Measurements from ENCODE around the gene NFAT5. TPM values are rescaled to one million over a fixed set of nuclear protein-coding genes. Genes with fewer than 3 reads are reported as not detected.

Gene NFAT5
- total RNA-seq, 2 experiments from 2014 or later = 6.7 to 29.7 TPM

- ChIA-PET CTCF (ENCODE audit: unreplicated experiment) (no interaction called here), POLR2A (no interaction called here)
- H3K79me2 ChIP-seq (ENCODE audit: insufficient read depth, low read depth, low read length) = no peaks in the 10 kb centered on the region; the same call in 1 of the 2 replicates
- no peaks in the 10 kb centered on the region for H4K20me1 ChIP-seq (ENCODE audit: insufficient read depth, low read length)
- intact Hi-C loops (cut with micrococcal nuclease; ENCODE audit: unreplicated experiment) = no loop called here
- no peaks in the 10 kb centered on the region for H3K9me3 ChIP-seq (ENCODE audit: low read length)
- BruUV-seq (replicated peaks) = no TSS peak
- no peak overlapping the region for H3K27ac ChIP-seq (ENCODE audit: low read depth, low read length, poor library complexity, severe bottlenecking)
- H2AFZ ChIP-seq (ENCODE audit: low read length) = no peak overlapping the region
- H3K4me2 ChIP-seq (ENCODE audit: low read length) = no peak overlapping the region
- no peak for TF ChIP-seq CTCF (conservative IDR thresholded peaks at IDR 0.05; ENCODE audit: low read length)
- TF ChIP-seq EZH2phosphoT487 (IDR thresholded peaks at IDR 0.05; ENCODE audit: borderline replicate concordance, low read depth, low read length) = no peak
- no peaks in the 10 kb centered on the region for H3K4me1 ChIP-seq (ENCODE audit: insufficient read depth, low read length, poor library complexity, severe bottlenecking)
- DNase-seq (ENCODE audit: low spot score) = no peak
- H3K9me2 ChIP-seq (ENCODE audit: insufficient read depth, low read length) = no peaks in the 10 kb centered on the region
- H3K4me3 ChIP-seq (ENCODE audit: low read depth, low read length, poor library complexity, severe bottlenecking) = no peak overlapping the region
- H3K36me3 ChIP-seq (ENCODE audit: insufficient read depth, low read length) = peaks cover 98% of the 10 kb centered on the region
Observed at GRCh38 chr16:69744363-69745231, 178.8 kb downstream of the NFAT5 start.

GRCh38 chr16:69745232-69745612 lies 179.5 kb downstream of the NFAT5 start:
- peaks cover 98% of the 10 kb centered on the region for H3K36me3 ChIP-seq (ENCODE audit: insufficient read depth, low read length)
- H3K4me3 ChIP-seq (ENCODE audit: low read depth, low read length, poor library complexity, severe bottlenecking) = no peak overlapping the region
- H4K20me1 ChIP-seq (ENCODE audit: insufficient read depth, low read length) = no peaks in the 10 kb centered on the region
- H3K9me3 ChIP-seq (ENCODE audit: low read length) = no peaks in the 10 kb centered on the region
- no peak for DNase-seq (ENCODE audit: low spot score)
- intact Hi-C loops (cut with micrococcal nuclease; ENCODE audit: unreplicated experiment) = no loop called here
- no peaks in the 10 kb centered on the region for H3K4me1 ChIP-seq (ENCODE audit: insufficient read depth, low read length, poor library complexity, severe bottlenecking)
- no peak overlapping the region for H3K27ac ChIP-seq (ENCODE audit: low read depth, low read length, poor library complexity, severe bottlenecking)
- H3K79me2 ChIP-seq (ENCODE audit: insufficient read depth, low read depth, low read length) = peaks cover under 1% of the 10 kb centered on the region; the same call in 1 of the 2 replicates
- CTCF ChIA-PET (ENCODE audit: unreplicated experiment) = interaction anchor here (0.9 kb wide), 1 partner anchor 9 kb away, joined by 3 read pairs; no protein-coding TSS in a partner anchor
- POLR2A ChIA-PET = interaction anchor here (0.8 kb wide), 1 partner anchor 13 kb away, joined by 5 read pairs; no protein-coding TSS in a partner anchor
- H3K4me2 ChIP-seq (ENCODE audit: low read length) = no peak overlapping the region
- no peak overlapping the region for H2AFZ ChIP-seq (ENCODE audit: low read length)
- TF ChIP-seq EZH2phosphoT487 (IDR thresholded peaks at IDR 0.05; ENCODE audit: borderline replicate concordance, low read depth, low read length) (no peak), CTCF (conservative IDR thresholded peaks at IDR 0.05; ENCODE audit: low read length) (no peak)
- no peaks in the 10 kb centered on the region for H3K9me2 ChIP-seq (ENCODE audit: insufficient read depth, low read length)
- no TSS peak for BruUV-seq (replicated peaks)

GRCh38 chr16:69745959-69746358 lies 180.2 kb downstream of the NFAT5 start:
- H3K9me3 ChIP-seq (ENCODE audit: low read length) = no peaks in the 10 kb centered on the region; the same call in 1 of the 2 replicates
- H3K9me2 ChIP-seq (ENCODE audit: insufficient read depth, low read length) = no peaks in the 10 kb centered on the region
- POLR2A ChIA-PET = interaction anchor here (0.8 kb wide), 1 partner anchor 14 kb away, joined by 5 read pairs; no protein-coding TSS in a partner anchor
- TF ChIP-seq EZH2phosphoT487 (IDR thresholded peaks at IDR 0.05; ENCODE audit: borderline replicate concordance, low read depth, low read length) = no peak
- no peak for TF ChIP-seq CTCF (conservative IDR thresholded peaks at IDR 0.05; ENCODE audit: low read length)
- peaks cover 8% of the 10 kb centered on the region for H3K79me2 ChIP-seq (ENCODE audit: insufficient read depth, low read depth, low read length)
- CTCF ChIA-PET (ENCODE audit: unreplicated experiment) = interaction anchor here (0.9 kb wide), 1 partner anchor 8 kb away, joined by 3 read pairs; no protein-coding TSS in a partner anchor
- intact Hi-C loops (cut with micrococcal nuclease; ENCODE audit: unreplicated experiment) = no loop called here
- H3K4me2 ChIP-seq (ENCODE audit: low read length) = no peak overlapping the region
- H3K27ac ChIP-seq (ENCODE audit: low read depth, low read length, poor library complexity, severe bottlenecking) = no peak overlapping the region
- peaks cover 99% of the 10 kb centered on the region for H3K36me3 ChIP-seq (ENCODE audit: insufficient read depth, low read length)
- no TSS peak for BruUV-seq (replicated peaks)
- H2AFZ ChIP-seq (ENCODE audit: low read length) = no peak overlapping the region
- no peak overlapping the region for H3K4me3 ChIP-seq (ENCODE audit: low read depth, low read length, poor library complexity, severe bottlenecking)
- H3K4me1 ChIP-seq (ENCODE audit: insufficient read depth, low read length, poor library complexity, severe bottlenecking) = no peaks in the 10 kb centered on the region
- H4K20me1 ChIP-seq (ENCODE audit: insufficient read depth, low read length) = no peaks in the 10 kb centered on the region
- no peak for DNase-seq (ENCODE audit: low spot score)
